GM18867 (cell line): ENCODE results near the gene TIA1.
"Not testable (repeated sequence)": the region's sequence is repeated elsewhere in the genome, so short reads cannot be mapped to it uniquely, and the experiment has no call there.

Source experiments
- ATAC-seq: cut with Tn5 transposase; IDR thresholded peaks from one replicate; pipeline ENCODE4 v1.9.1; 2021; ENCODE audit warnings: mild to moderate bottlenecking, moderate library complexity; ENCODE audit not compliant: unreplicated experiment

Gene TIA1

DNA sequence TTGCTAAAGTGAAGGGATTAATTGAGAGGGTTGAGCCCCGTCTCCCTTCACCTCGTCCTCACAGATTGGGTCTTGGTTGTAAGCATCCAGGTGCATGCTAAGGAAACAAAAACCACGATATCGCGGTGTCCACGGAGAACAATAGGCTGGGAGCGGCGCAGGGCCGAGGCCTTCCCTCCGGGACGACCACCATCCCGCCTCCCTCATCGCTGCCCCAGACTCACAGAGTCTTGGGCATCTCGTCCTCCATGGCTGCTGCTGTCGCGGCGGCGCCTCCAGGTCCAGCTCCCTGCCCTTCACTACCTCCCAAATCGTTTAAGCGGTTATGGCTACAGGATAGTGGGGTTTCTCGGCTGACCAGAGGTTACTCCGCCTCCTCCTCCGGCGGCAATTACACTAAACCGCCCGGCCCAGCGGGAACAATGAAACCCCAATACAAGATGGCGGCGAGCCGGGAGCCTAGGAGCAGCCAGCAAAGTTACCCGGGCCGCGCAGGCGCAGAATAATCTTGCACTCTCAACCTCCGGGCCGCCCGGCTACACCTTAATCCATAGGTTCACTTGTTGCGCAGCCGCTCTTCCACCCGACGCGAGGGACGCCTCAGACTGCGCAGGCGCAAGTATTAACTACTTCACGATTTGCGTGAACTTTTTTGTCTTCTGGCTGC lies at the start of gene TIA1:
Gene TIA1 (minus strand): TSS at position 448 of the 667 bp plus-strand sequence. CDS start 198 bp downstream, at position 250.
- peak; percentile 94 for ATAC-seq

- ATAC-seq, result not testable (repeated sequence)
These were observed 49.4 kb upstream of the TIA1 start for GRCh38 chr2:70297828-70298227.

DNA sequence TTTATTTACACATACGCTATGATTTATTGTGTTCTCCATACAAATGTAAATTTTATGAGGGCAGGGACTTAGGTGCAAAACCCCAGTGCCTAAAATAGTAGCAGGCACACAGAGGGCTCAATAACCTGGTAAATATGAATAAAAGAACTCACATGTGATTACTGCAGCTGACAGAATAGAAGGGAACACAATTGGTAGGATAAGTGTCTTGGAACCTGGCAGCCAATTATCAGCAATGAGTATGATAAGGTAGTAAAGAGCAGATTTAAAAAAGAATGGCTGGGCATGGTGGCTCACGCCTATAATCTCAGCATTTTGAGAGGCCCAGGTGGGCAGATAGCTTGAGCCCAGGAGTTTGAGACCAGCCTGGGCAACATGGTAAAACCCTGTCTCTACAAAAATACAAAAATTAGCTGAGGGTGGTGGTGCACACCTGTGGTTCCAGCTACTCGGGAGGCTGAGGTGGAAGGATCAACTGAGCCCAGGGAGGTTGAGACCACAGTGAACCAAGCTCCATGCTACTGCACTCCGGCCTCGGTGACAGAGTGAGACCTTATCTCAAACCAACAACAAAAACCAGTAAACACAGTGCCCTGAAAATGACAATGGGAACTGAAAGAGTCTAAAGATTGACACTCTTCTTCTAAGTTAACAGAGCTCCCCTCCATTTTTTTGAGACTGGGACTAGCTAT lies 35.2 kb upstream of the TIA1 start:
- no peak for ATAC-seq

- ATAC-seq, result no peak
These were observed 34.0 kb upstream of the TIA1 start for GRCh38 chr2:70282439-70282838.

- ATAC-seq, result no peak
These were observed 31.9 kb upstream of the TIA1 start for GRCh38 chr2:70280242-70280798.

DNA sequence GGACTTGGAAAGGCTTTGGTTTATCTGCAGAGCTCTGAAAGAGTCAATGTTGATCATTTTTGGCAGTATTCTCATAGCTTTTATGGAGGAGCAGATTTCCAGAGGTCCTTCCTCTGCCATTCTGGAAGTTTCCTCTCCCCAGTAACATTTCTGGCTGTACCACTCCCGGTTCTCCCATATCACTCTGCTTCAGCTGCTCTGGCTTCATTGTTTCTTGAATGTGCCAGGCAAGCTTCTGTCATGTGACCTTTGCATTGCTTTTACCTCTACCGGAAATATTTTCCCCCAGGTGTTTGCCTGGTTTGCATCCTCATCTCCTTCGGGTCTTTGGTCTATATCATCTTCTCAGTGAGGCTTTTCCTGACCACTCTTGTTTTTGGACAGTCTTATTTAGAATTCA lies 21.9 kb upstream of the TIA1 start:
- no peak for ATAC-seq

DNA sequence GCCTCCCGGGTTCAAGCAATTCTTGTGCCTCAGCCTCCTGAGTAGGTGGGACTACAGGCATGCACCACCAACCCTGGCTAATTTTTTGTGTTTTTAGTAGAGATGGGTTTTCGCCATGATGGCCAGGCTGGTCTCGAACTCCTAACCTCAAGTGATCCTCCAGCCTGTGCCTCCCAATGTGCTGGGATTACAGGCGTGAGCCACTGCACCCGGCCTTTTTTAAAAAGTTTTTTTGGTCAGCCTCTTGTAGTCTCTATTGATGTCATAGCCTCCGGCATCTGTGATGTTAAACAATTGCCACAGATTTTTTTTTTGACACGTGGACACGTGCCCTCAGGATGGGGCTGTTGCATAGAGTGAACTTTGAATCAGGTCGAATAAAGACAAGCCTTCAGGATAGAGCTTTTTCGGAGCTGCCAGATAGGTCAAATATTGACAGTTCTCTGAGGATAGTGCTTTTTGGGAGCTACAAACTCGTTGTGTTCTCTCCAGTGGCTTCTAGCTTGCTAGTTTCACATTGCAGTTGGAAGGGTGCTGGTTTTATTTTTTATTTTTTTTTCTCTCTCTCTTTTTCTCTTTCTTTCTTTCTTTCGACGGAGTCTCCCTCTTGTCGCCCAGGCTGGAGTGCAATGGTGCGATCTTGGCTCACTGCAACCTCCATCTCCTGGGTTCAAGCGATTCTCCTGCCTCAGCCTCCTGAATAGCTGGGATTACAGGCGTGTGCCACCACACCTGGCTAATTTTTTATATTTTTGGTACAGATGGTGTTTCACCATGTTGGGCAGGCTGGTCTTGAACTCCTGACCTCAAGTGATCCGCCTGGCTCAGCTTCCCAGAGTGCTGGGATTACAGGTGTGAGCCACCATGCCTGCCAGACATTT lies 21.2 kb upstream of the TIA1 start:
- ATAC-seq, result not testable (repeated sequence)

DNA sequence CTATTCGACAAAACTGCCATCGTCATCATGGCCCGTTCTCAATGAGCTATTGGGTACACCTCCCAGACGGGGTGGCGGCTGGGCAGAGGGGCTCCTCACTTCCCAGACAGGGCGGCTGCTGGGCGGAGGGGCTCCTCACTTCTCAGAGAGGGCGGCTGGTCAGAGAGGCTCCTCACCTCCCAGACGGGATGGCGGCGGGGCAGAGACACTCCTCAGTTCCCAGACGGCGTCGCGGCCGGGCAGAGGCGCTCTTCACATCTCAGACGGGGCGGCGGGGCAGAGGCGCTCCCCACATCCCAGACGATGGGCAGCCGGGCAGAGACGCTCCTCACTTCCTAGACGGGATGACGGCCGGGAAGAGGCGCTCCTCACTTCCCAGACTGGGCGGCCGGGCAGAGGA lies 18.5 kb upstream of the TIA1 start:
- not testable (repeated sequence) for ATAC-seq

GRCh38 chr2:70261501-70261900 lies 13.1 kb upstream of the TIA1 start:
- no peak for ATAC-seq

GRCh38 chr2:70258532-70258875 lies 10.1 kb upstream of the TIA1 start:
- ATAC-seq, result no peak

DNA sequence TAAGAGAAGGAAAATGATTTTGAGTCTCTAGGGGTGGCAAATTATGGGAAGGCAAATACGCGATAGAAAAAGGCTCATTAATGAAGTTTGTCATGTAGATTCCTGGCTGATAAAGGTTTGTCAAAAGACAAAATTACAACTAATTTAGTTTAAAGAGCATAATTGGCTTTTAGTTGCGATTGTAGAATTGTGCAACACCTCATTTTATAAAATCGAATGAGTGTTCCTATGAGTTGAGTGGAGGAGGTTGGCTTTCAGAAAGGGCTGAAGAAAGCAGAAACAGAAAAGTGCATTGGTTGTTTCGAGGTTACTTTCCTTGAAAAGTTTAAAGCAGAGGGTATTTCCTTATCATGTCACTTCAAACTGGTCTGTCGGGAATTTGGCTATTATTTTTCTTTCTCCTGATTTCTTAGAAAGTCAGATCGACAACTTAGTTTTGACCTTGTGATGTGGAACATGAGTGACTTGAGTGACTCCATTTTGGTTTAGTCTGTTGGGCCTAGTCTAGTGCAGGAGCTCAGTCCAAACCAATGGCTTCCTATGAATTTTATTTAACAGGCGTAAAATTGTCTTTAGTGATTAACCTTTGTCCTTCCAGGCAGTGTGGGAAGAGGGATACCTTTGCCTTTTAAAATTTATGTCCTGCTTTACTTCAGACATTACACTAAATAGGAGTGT lies 7.3 kb upstream of the TIA1 start:
- no peak for ATAC-seq

- no peak for ATAC-seq
These were observed 2.0 kb upstream of the TIA1 start for GRCh38 chr2:70250434-70250833.

DNA sequence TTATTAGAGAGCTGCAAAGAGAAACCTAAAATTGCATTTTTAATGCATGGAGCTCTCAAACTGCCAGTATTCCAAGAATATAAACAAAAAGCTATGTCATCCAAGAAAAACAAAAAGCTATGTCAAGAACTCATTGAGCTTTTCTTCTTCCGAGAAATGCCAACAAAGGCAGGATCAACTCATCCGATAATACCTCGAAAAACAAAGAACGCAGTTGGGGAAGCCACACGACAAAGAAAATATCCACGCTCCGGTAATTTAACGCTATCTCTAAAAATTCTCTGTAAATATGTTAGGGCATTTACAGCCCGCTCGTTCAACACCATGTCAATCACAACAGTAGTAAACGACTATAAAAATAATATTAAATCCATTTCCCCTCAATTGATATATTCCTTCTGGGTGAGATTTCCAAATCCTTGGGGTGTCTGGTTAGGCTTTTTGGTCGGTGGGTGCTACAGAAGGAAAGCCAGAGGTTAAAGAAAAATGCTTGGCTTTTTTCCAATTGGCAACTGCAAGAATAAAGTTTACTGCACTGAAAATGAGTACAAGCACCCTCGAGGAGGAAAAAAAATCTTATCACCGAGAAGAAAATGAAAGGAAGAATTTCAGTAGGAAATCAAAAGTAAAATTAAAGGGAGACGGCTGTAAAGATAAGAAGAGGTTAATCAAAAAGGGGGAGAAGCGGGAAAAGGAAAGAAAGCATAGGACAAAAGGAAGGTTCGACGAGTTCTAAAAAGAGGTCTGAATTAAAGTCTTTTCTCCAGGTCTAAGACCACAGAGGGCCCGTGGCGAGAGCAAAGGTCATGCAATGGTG lies 856 bp downstream of the TIA1 start:
- no peak for ATAC-seq

DNA sequence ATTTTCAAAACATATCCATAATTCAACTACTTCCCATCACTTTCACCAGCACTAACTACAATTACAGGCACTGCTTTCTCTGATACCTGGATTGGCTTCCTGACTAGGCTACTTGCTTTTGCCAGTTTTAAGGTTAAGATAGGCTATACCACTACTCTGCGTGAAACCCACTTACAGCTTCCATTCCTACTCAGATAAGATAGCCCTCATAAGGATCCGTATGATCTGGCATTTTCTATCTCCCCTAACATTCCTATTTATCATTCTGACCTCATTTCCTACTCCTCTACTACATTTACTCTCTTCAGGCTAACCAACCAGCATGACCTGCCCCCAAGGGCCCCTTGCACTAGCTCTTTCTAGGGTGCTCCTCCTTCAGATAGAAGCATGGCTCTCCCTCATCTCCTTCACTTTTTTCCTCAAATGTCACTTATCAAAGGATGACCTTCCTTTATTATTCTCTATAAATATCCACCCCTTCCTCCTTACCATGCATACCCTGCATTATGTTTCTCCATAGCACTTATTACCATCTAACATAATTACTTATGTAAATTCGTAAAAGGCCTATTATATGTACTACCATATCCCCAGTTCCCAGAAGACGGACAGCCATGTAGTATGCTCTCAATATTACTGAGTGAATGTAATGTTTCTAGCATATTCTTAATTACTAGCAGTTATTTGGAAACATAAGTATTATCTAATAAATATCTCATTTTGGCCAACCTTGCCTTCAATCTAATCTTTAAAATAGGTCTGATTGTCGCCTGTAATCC lies 4.4 kb downstream of the TIA1 start:
- no peak for ATAC-seq

GRCh38 chr2:70242552-70242951 lies 5.9 kb downstream of the TIA1 start:
- ATAC-seq, result no peak

DNA sequence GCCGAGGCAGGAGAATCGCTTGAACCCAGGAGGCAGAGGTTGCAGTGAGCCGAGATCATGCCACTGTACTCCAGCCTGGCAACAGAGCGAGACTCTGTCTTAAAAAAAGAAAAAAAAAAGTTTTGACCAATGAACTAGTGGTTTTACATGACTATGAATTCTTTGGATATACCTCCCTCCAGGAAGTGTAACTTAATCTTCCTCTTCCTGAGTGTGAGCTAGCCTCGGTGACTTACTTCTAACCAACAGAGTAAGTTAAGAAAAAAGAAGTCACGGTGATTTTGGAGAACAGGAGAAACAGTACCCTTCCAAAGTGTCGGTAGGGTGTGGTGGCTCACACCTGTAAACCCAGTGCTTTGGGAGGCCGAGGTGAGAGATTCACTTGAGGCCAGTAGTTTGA lies 7.1 kb downstream of the TIA1 start:
- ATAC-seq, result no peak

- ATAC-seq, result no peak
These were observed 7.8 kb downstream of the TIA1 start for GRCh38 chr2:70240599-70240998.

GRCh38 chr2:70233926-70234325 lies 14.5 kb downstream of the TIA1 start:
- no peak for ATAC-seq

GRCh38 chr2:70226781-70227180 lies 21.6 kb downstream of the TIA1 start:
- no peak for ATAC-seq
